Putamen (tissue), 1 donor: ENCODE measurements around the gene DRD2.
A peak's percentile ranks its signal among the peaks of the same experiment; 100 is the strongest.

Source experiments
- DNase-seq: peaks from one replicate; pipeline ENCODE4 v3.0.0-alpha.2; 2016; ENCODE audit warnings: low spot score

DRD2 gene

GRCh38 chr11:113372309-113372708 is 102.9 kb downstream of the DRD2 start:
- DNase-seq = no peak

DNA sequence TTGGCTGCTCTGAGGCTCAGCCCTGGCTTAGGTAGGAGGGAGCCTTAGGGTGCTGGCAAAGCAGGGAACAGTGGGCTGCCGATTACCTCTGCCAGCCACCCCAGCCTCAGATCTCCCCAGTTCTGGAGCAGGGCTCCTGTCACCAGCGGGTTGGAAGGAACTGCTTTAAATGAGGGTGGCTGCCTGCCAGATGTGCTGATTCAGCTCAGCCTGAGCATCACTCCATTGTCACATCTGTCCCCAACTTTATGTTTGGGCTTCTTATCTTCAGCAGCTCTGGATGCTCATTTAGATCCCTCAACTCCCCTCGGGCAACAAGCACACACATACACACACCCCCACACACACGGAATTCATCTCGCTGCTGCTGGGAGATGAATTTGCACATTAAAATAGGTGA is 104.6 kb downstream of the DRD2 start:
- no peak for DNase-seq

DNA sequence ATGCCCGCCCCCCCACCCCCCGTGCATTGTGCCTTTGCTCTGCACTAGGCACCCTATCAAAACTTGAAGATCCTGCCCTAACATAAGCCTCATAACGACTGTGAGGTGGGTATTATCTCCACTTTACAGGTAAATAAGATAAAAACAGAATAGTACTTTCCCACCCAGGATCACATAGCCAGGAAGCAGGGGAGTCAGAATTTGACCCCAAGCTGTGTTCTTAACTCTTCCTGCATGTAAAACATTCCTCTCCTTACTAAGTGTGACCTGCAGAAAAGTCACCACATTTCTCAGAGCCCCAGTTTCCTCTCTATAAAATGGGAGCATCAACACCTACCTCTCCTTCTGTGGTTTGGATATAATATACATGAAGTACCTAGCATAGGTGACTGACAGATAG is 105.8 kb downstream of the DRD2 start:
- no peak for DNase-seq

DNA sequence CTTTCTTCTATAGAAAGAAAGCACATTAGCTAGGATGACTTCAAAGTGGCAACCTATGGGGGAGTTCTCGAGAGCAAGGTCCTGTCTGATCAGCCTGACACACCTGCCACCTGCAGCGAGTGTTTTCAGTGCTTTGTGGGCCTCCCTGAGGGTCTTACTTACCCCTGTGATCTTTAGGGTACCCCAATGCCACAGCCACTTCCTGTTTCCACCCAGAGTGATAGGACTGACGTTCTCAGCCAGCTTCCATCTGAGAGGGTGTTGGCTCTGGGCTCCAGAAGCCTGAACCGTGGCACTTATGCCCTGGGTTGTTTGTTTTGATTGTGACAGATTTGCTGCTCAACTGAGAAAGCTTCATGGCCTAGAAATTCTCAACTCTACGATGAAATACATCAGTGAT is 109.3 kb downstream of the DRD2 start:
- no peak for DNase-seq

DNA sequence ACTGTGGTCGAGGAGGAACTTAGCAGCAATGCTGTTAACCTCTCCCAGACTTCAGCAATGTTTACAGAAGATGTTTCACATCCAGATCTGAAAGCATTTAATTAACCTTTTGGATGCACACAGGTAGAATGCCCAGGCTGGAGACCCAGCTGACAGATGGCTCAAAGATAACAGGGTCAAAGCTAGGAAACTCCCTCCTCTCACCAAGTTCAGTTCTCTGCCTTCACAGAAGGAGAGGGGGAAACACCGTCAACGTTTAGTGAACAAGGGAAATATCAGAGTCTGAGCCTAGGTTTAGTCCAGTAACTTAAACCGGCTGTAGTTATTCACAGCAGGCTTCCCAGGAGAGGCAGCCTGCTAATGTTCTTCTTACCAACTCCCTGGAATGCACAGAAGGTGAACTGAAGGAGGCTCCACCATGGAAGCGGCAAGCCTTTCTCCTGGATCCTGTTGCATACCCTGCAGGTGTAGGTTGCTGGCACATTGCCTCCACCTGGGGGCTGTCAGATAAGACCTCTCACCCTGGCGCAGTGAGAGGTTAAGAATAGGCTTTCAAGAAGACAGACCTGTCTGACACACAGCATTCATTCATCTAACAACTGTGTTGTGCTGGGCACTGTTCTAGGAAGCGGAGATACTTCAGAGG is 111.1 kb downstream of the DRD2 start:
- DNase-seq = no peak

DNA sequence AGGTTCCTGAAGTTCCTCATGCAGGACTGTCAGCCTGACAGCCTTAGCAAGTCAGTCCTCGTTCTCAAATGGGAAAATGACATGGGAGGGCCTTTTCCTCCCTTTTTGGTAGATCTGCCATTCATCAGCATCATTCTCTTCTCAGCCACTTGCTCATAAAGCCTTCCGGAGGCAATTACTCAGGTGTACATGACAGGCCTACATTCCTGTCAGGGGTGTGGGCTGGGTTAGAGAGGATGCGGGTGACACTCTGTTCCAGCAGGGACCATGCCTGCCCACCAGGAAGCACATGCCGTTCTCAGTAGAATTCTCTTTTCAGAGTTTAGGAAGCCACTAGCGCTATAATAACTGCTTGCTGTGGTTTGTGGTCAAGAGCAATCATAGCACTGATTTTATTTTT is 111.8 kb downstream of the DRD2 start:
- DNase-seq = peak; percentile 59
